Stimulated activated naive CD8-positive, alpha-beta T cell treated with anti-CD3 and anti-CD28 coated beads, Interleukin-15, Interleukin-2, amounts not matched to agents 100 ng/mL and 50 ng/mL, for 24 hours (primary cell): Measurements from ENCODE around the gene CYP1A1.
A peak's percentile ranks its signal among the peaks of the same experiment; 100 is the strongest.

ENCODE experiments used
- H3K27ac Mint-ChIP-seq: one replicate; pipeline ENCODE4 v1.8.0; 2021; ENCODE audit warnings: mild to moderate bottlenecking, mixed read lengths
- H3K27me3 Mint-ChIP-seq: one replicate; pipeline ENCODE4 v1.8.0; 2021; ENCODE audit warnings: mixed read lengths
- H3K36me3 Mint-ChIP-seq: one replicate; pipeline ENCODE4 v1.8.0; 2021; ENCODE audit warnings: low read depth, mixed read lengths
- H3K4me1 Mint-ChIP-seq: one replicate; pipeline ENCODE4 v1.8.0; 2021; ENCODE audit warnings: low read depth, mixed read lengths
- H3K4me3 Mint-ChIP-seq: one replicate; pipeline ENCODE4 v1.8.0; 2021; ENCODE audit warnings: mild to moderate bottlenecking, mixed read lengths
- H3K9me3 Mint-ChIP-seq: one replicate; pipeline ENCODE4 v1.8.0; 2021; ENCODE audit warnings: mixed read lengths

Gene CYP1A1

DNA sequence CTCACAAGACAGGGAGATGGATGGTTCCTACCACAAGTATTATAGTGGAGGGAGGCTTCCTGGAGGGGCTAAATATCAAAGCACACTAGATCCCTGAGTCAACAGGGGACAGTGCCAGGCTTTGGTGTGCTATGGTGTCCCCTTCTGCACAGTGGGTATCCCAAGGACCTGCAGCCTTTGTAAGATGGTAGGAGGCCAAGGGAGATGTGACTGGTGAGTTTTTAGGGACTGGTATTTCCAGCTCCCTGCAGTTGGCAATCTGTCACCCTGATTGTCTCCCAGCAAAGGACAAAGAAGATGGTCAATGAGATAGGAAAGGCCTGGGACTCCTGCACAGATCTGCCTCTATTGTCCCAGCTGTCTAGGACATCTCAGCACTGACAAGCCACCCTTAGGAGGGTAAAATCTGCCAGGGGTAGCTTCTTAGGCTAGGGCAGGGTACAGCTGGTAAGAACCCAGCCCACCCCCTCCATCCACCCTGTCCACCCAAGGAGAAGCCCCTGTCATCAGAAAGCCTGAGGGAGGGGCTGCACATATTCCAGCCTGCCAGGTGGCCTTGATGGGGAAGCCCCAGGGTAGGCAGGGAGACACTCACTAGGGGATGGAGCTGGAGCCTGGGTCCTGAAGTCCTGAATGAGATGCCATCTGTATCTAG is 631 bp downstream of the CYP1A1 start:
- no peaks in the 10 kb centered on the region for H3K36me3 Mint-ChIP-seq

DNA sequence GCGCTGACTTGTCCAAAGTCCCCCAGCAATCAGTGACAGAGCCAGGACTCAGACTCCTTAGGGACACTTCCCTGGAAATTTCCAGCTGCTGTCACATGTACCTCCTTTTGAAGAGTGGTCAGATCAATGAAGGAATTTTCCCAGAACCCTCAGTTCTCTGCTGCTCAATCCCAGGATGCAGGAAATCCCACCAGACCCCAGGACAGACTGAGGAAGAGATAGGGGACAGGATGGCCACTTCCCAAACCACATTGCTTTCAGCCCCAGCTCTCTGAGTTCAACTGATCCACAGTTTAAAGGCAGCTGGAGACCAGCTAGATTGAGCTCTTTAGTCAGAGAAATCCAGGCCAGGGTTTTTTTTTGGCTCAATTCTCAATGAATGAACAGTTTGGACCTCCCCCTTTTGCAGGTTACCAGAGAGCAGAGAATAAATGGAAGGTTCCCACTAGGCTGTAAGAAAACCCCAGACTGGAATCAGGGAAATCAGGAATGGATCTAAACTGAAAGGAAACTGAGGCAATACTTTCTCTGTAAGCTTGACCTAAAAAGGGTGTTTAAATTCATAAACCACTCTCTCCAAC is 1.5 kb downstream of the CYP1A1 start:
- peaks cover 19% of the 10 kb centered on the region for H3K27me3 Mint-ChIP-seq
- H3K4me3 Mint-ChIP-seq, result no peak overlapping the region
- H3K27ac Mint-ChIP-seq, result no peak overlapping the region
- H3K9me3 Mint-ChIP-seq, result no peaks in the 10 kb centered on the region
- peaks cover 11% of the 10 kb centered on the region for H3K4me1 Mint-ChIP-seq
- no peaks in the 10 kb centered on the region for H3K36me3 Mint-ChIP-seq

More for the DNA sequence above, 631 bp downstream of the CYP1A1 start:
- peaks cover 19% of the 10 kb centered on the region for H3K27me3 Mint-ChIP-seq
- H3K4me1 Mint-ChIP-seq, result peaks cover 11% of the 10 kb centered on the region
- no peak overlapping the region for H3K27ac Mint-ChIP-seq
- no peaks in the 10 kb centered on the region for H3K9me3 Mint-ChIP-seq
- no peak overlapping the region for H3K4me3 Mint-ChIP-seq

DNA sequence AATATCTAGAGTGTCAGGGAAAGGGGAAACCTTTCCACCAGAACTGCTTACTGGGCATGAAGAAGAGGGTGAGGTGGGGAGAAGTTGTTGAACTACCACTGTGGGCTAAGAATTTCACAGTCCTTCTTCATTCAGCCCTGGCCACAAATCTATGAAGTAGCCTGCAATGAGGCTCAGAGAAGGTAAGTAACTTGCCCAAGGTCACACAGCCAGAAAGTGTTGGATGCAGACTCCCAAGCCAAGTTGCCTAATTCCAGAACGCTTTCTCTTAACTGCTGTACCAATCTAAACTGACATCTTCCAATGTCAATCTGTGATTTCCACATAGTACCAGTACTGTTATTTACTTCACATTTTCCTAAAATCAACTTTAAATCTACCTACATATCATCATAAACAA is 2.1 kb downstream of the CYP1A1 start:
- Mint-ChIP-seq H3K4me3 (no peak overlapping the region), H3K4me1 (peaks cover 11% of the 10 kb centered on the region), H3K9me3 (no peaks in the 10 kb centered on the region), H3K27me3 (peaks cover 19% of the 10 kb centered on the region), H3K27ac (no peak overlapping the region), H3K36me3 (no peaks in the 10 kb centered on the region)

DNA sequence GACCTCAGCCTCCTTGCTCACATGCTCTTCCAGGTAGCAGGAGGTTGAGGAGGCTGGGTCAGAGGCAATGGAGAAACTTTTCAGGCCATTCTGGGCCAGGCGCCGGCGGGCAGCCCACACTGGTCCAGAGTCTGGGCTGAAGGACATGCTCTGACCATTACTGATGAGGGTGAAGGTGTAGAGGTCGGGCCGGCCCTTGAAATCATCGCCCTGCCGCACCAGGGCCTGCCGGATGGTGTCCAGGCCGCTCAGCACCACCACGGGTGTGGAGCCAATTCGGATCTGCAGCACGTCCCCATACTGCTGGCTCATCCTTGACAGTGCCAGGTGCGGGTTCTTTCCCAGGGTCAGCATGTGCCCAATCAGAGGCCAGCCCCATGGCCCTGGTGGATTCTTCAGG is 2.7 kb downstream of the CYP1A1 start:
- Mint-ChIP-seq H3K4me1 (peaks cover 11% of the 10 kb centered on the region), H3K4me3 (no peak overlapping the region), H3K27ac (no peak overlapping the region), H3K9me3 (no peaks in the 10 kb centered on the region), H3K36me3 (no peaks in the 10 kb centered on the region), H3K27me3 (peaks cover 15% of the 10 kb centered on the region)

DNA sequence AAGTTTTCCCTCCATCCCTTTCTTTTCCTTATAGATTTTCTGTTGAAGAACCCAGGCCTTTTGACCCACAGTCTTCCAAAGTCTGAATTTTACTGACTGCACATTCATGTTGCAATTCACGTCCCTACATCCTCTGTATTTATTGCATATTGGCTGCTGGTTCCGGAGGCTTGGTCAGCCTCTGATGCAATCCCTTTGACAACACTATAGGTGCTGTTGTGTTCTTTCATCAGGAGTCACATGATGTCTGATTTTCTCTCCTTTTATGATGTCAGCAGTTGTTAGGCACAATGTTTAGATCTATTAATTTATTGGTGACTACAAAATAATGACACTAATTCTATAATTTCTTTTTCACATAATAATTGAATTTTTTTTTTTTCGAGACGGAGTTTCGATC is 8.7 kb downstream of the CYP1A1 start:
- no peaks in the 10 kb centered on the region for H3K4me1 Mint-ChIP-seq
- H3K27me3 Mint-ChIP-seq, result no peaks in the 10 kb centered on the region
- H3K4me3 Mint-ChIP-seq, result no peak overlapping the region
- no peak overlapping the region for H3K27ac Mint-ChIP-seq
- H3K36me3 Mint-ChIP-seq, result no peaks in the 10 kb centered on the region
- no peaks in the 10 kb centered on the region for H3K9me3 Mint-ChIP-seq

DNA sequence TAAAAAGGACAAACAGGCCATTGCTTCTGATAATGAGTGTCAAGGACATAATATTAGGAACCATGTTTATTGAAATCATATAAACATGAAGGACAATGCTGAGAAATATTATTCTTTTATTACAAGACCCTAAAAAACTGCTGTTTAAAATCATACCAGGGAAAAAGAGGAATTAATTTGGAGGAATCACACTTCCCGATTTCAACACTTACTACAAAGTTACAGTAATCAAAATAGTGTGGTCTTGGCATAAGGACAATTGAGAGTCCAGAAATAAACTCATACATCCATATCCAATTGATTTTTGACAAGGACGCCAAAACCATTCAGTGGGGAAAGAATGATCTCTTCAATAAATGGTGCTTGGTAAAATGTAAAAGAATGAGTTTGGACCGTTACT is 13.0 kb downstream of the CYP1A1 start:
- no peak overlapping the region for H3K4me3 Mint-ChIP-seq
- peaks cover 5% of the 10 kb centered on the region for H3K4me1 Mint-ChIP-seq
- no peaks in the 10 kb centered on the region for H3K9me3 Mint-ChIP-seq
- peaks cover 7% of the 10 kb centered on the region for H3K27me3 Mint-ChIP-seq
- no peaks in the 10 kb centered on the region for H3K36me3 Mint-ChIP-seq
- H3K27ac Mint-ChIP-seq, result no peak overlapping the region

DNA sequence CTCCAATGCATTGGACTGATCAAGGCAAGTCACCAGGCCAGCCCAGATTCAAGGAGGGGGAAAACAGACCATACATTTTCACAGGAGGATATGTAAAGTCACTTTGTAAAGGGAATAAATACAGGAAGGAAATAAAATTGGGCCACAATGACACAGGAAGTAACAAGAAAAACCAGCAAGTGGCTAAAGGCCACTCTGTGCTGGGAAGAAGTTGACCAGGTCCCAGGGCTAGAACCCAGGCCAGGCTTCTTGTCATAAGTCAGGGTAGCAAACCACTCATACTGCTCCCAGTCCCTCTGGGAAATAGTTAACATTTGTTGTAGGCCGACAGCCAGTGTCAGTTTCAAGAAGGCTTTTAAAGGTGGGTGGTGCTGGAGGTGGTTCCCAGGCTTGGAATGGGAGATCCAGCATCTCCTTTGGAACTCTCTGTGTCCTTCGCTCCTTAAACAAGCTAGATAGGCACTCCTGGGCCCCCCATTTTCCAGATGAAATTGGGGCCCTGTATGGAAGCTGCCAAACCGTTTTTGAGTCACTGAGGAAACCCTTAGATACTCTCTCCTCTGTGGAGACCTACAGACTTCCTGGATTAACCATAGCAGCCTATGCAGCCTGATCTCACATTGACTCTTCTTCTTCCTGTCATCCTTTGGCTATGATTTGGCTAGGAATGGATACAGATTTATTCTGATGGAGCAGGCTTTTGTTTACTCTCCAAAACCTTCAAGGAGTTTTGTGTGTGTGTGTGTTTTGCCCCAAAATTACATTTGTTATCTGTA is 14.8 kb downstream of the CYP1A1 start:
- H3K4me3 Mint-ChIP-seq, result no peak overlapping the region
- H3K36me3 Mint-ChIP-seq, result no peaks in the 10 kb centered on the region
- H3K4me1 Mint-ChIP-seq, result peaks cover 5% of the 10 kb centered on the region
- peaks cover 18% of the 10 kb centered on the region for H3K27me3 Mint-ChIP-seq
- no peaks in the 10 kb centered on the region for H3K9me3 Mint-ChIP-seq
- H3K27ac Mint-ChIP-seq, result peak overlapping the region; percentile 28

DNA sequence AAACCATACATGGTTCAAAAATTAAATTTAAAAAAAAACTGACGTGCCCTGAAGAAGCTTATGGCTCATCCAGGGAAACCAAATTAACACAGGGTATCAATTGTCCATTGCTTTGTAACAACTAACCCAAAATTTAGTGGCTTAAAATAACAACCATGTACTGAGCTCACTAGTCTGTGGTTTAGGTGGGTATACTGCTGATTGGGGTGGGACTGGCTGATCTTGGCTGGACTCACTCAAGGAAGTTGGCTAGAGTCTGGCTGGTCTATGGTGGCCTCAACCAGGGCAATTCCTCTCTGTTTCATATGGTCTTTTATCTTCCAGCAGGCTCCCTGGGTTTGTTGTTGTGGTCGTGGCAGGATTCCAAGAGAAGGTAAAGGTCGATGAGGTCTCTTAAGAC is 15.4 kb downstream of the CYP1A1 start:
- Mint-ChIP-seq H3K4me3 (no peak overlapping the region), H3K4me1 (peaks cover 5% of the 10 kb centered on the region), H3K27ac (peak overlapping the region; percentile 28), H3K36me3 (no peaks in the 10 kb centered on the region), H3K27me3 (peaks cover 18% of the 10 kb centered on the region), H3K9me3 (no peaks in the 10 kb centered on the region)

DNA sequence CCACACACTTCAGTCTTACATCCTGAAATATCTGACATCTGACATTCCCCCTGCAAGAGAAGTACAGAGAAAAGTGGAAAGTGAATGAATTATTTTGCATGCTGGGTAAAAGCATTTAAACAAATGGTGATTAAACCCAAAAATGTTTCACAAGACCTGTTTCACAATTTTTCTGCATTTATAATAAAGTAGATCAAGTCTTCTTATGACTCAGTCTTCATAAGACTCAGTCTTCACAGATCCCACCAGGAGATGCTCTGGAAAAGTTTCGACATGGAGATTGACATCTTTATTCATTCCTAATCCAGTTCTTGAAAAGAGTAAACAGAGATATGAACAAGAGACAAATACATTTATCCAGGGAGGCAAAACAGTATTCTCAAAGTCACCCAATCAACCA is 16.3 kb downstream of the CYP1A1 start:
- peaks cover 5% of the 10 kb centered on the region for H3K4me1 Mint-ChIP-seq
- H3K36me3 Mint-ChIP-seq, result no peaks in the 10 kb centered on the region
- H3K9me3 Mint-ChIP-seq, result no peaks in the 10 kb centered on the region
- peaks cover 18% of the 10 kb centered on the region for H3K27me3 Mint-ChIP-seq
- no peak overlapping the region for H3K27ac Mint-ChIP-seq
- H3K4me3 Mint-ChIP-seq, result no peak overlapping the region

DNA sequence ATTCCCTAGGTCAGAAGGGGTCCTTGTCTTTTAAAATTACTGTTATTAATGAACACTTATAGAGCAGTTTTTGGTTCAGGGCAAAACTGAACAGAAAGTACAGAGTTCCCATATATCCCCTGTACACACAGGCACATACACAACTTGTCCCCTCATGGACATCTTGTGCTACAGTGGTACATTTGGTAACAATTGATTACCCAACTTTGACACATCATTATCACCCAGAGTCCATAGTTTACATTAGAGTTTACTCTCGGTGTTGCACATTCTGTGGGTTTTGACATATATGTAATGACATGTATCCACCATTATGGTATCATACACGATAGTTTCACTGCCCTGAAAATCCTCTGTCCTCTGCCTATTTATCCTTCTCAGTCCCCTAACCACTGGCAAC is 28.5 kb downstream of the CYP1A1 start:
- Mint-ChIP-seq H3K9me3 (no peaks in the 10 kb centered on the region), H3K27ac (peak overlapping the region; percentile 99), H3K36me3 (peaks cover 11% of the 10 kb centered on the region), H3K27me3 (peaks cover 4% of the 10 kb centered on the region), H3K4me1 (peaks cover 42% of the 10 kb centered on the region), H3K4me3 (peak overlapping the region; percentile 99)

DNA sequence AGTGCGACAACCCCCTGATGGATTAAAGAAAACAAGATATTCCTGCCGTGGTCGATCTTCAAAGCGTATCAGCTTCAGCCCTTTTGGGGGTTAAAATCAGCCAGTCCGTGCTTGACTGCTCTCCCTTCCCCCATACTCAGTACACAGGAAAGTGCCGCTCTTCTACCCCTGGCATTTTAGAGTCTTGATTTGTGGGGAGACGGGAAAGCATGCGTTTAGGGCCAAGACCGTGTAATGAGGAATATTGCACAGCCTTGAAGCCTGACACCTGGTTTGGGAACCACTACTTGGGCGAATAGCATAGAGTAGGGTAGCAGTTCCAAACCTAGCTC is 29.0 kb downstream of the CYP1A1 start:
- Mint-ChIP-seq H3K27ac (peak overlapping the region; percentile 99), H3K9me3 (no peaks in the 10 kb centered on the region), H3K36me3 (peaks cover 11% of the 10 kb centered on the region), H3K4me1 (peaks cover 42% of the 10 kb centered on the region), H3K27me3 (no peaks in the 10 kb centered on the region), H3K4me3 (peak overlapping the region; percentile 99)

DNA sequence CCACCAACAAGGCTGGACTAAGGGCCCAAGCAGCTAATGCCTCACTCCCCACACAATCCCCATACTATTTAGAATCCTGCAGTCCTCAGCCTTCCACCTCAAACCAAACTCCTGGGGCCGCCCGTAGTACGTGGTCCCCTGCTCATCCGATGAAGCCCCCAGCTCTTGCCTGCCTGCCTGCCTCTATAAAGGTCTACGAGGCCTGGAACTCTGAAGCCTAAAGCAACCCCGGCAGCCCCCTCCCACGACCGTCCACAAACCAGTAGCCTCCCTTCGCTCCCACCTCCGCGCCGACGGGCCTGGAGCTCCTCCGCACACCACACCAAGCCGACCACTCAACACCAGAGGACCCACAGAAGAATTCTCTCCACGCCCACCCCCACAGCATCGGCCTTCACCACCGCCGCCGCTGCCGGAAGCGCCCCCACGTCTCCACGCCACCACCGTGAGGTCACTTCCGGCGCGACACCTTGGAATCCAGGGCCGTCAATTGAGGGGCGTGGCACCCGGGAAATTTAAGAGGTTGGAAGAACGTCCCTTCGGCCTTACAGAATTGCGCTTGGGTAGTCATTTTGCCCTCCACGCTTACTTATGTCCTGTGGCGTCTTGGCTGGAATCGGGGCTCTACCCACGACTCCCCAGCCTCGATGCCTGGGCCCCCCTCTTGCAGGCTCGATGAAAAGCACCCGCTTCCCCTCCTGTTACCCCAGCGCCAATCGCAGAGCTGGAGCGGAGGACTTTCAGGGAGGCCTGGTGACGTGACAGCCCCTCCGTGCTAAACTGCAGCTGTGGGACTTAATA is 29.5 kb downstream of the CYP1A1 start, which contains the start of gene EDC3:
TSS of gene EDC3 (minus strand) at position 428 of the 801 bp plus-strand sequence. CDS start 20,900 bp downstream, outside the sequence.
- Mint-ChIP-seq H3K27me3 (no peaks in the 10 kb centered on the region), H3K4me3 (peak within 1 kb of the TSS; percentile 99), H3K9me3 (no peaks in the 10 kb centered on the region), H3K27ac (peak within 1 kb of the TSS; percentile 99), H3K4me1 (peaks cover 42% of the 10 kb centered on the region), H3K36me3 (peaks cover 11% of the 10 kb centered on the region)

DNA sequence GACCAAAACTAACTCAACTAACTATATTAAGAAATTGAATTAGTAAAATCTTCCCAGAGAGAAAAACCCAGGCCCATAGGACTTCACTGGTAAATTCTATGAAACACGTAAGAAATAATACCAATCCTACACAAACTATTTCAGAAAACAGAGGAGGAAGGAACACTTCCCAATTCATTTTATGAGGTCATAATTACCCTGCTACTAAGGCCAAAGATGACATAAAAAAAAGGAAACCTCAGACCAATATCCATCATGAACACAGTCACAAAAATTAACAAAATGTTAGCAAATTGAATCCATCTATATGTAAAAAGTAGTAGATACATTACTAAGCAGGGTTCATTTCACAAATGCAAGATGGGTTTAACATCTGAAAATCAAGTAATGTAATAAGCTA is 33.0 kb downstream of the CYP1A1 start:
- Mint-ChIP-seq H3K4me1 (peaks cover 42% of the 10 kb centered on the region), H3K27ac (no peak overlapping the region), H3K27me3 (no peaks in the 10 kb centered on the region), H3K9me3 (no peaks in the 10 kb centered on the region), H3K36me3 (peaks cover 24% of the 10 kb centered on the region), H3K4me3 (no peak overlapping the region)

DNA sequence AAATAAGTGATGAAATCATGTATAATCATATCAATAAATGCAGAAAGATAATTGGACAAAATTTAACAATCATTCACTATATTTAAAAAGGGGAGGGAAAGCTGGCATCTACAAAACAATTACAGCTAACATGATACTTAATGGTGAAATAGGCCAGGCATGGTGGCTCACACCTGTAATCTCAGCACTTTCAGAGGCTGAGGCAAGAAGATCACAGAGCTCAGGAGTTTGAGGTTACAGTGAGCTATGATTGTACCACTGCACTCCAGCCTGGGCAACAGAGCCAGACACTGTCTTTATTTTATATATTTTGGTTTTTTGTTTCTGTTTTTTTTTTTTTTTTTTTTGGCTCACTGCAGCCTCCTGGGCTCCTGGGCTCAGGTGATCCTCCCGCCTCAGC is 41.6 kb downstream of the CYP1A1 start:
- Mint-ChIP-seq H3K27me3 (no peaks in the 10 kb centered on the region), H3K4me1 (peaks cover 24% of the 10 kb centered on the region), H3K9me3 (peaks cover 7% of the 10 kb centered on the region), H3K27ac (no peak overlapping the region), H3K4me3 (no peak overlapping the region), H3K36me3 (peaks cover 44% of the 10 kb centered on the region)

DNA sequence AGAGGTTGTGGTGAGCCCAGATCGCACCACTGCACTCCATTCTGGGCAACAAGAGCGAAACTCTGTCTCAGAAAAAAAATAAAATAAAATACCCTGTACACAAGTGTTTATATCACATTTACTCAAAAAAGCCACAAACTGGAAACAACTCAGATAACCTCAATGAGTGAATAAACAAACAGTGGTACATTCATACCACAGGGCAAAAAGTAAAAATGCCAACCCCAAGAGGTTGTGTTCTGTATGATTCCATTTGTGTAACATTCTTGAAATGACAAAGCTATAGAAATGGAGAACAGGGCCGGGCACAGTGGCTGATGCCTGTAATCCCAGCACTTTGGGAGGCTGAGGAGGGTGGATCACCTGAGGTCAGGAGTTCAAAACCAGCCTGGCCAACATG is 42.4 kb downstream of the CYP1A1 start:
- no peaks in the 10 kb centered on the region for H3K27me3 Mint-ChIP-seq
- H3K9me3 Mint-ChIP-seq, result peaks cover 7% of the 10 kb centered on the region
- H3K27ac Mint-ChIP-seq, result no peak overlapping the region
- H3K4me3 Mint-ChIP-seq, result no peak overlapping the region
- H3K36me3 Mint-ChIP-seq, result peaks cover 44% of the 10 kb centered on the region
- H3K4me1 Mint-ChIP-seq, result peaks cover 25% of the 10 kb centered on the region
